ENCODE measurements around the gene RBM20.
"Not testable (repeated sequence)": the region's sequence is repeated elsewhere in the genome, so short reads cannot be mapped to it uniquely, and the experiment has no call there.

Gene RBM20

DNA sequence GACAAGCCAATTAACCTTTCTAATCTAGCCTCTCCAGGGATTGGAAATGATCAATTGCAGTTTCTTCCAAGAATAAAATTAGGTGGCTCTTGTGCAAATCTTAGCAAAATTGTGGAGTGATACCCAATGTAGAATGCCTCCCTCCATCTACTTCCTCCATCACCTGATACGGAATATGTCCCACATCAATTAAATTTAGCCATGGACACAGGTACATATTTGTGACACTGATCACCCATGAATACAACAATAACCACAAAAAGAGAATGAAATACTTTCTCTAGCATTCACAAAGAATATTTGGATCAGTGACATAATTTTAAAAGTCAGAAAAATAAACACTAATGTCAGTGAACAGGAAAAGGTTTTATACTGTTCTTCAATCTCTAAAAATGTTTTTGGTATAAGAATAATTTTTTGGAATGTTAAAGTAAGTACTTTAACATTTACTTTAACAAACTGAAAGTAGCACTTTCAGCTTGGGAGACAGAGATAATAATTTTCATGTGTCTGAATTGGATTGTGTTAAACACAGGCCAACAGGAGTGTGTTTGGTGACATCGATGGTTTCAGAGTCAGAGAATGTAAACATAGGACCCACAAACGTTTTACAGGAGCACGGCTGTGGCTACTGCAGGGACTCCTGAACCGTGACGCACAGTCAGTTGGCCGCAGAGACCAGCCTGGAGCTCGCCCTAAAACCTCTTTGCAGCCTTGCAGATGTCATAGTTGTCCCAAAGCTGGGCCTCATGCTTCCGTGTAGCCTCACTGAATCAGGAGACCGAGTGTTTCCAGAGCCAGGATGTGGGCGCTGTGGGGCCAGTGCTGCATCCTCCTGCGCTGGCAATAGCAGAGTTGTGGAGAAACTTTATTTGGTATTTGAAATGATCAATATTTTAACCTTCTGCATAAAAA is 7.2 kb downstream of the RBM20 start:
- Mint-ChIP-seq H3K36me3 (peaks cover 1% of the 10 kb centered on the region), H3K9me3 (no peaks in the 10 kb centered on the region), H3K27ac (no peak overlapping the region), H3K4me1 (peaks cover 16% of the 10 kb centered on the region), H3K27me3 (peaks cover 10% of the 10 kb centered on the region), H3K4me3 (no peak overlapping the region)

DNA sequence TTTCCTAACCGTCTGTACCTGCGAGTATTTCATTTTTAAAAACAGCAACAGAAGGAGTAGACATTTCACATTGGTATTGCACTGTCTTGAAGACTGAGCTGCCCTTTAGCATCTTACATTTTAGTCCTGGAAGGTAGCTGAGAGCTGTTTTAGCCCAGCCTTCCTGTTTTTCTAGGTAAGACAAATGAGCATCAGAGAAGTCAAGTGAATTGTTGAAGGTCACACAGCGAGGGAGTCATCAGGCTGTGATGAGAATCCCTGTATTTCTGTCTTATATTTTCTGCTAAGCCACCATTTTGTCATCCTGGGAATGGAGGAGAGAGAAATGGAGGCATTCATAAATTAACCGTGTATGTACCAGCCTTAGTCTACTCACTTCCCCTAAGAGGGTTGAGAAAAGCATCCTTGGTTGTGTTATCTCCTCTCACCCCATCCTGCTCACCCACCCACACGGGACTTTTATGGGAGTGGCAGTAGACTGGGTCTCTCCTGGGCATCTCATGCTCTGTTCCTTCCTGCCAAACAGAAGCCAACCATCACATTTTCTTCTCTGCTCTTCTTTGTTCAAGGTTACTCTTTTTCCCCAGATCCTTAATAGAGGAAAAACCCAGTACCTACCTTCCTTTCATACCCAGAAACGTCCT is 8.5 kb downstream of the RBM20 start:
- H3K9me3 Mint-ChIP-seq: no peaks in the 10 kb centered on the region
- no peak overlapping the region for H3K27ac Mint-ChIP-seq
- peaks cover 6% of the 10 kb centered on the region for H3K27me3 Mint-ChIP-seq
- peaks cover 16% of the 10 kb centered on the region for H3K4me1 Mint-ChIP-seq
- no peak overlapping the region for H3K4me3 Mint-ChIP-seq
- peaks cover 2% of the 10 kb centered on the region for H3K36me3 Mint-ChIP-seq

DNA sequence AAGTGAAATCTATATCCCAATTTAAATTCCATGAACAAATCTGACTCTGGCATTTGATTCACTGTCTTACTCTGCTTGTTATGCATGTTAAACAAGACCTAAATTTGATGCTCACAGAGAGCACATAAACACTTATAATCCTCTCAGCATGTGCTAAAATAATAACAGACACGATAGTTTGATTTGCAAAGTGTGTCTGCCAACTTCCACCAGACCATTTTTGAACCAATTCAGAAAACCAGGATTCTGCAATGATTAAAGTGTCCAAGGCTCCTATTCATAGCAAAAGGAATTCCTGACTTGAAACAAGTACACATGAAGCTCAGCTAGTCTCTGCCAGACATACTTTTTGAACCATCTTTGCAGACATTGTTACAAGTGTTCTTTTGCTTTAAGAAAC is 11.2 kb downstream of the RBM20 start:
- no peak overlapping the region for H3K4me3 Mint-ChIP-seq
- H3K36me3 Mint-ChIP-seq: peaks cover 2% of the 10 kb centered on the region
- no peaks in the 10 kb centered on the region for H3K9me3 Mint-ChIP-seq
- H3K4me1 Mint-ChIP-seq: peaks cover 16% of the 10 kb centered on the region
- peaks cover 5% of the 10 kb centered on the region for H3K27me3 Mint-ChIP-seq
- H3K27ac Mint-ChIP-seq: no peak overlapping the region

DNA sequence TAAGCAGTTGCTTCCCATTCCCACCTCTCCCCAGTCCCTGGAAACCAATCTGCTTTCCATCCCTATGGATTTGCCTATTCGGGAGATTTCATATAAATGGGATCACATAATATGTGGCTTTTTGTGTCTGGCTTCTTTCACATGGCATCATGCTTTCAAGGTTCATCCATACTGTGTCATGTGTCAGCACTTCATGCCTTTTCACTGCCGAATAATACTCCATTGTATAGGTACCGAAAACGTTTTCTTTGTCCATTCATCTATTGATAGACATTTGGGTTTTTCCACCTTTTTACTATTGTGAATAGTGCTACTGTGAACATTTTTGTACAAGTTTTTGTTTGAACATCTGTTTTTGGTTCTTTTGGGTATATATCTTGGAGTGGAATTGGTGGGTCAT is 12.5 kb downstream of the RBM20 start:
- Mint-ChIP-seq H3K27me3 (peaks cover 5% of the 10 kb centered on the region), H3K27ac (no peak overlapping the region), H3K4me3 (no peak overlapping the region), H3K4me1 (peaks cover 14% of the 10 kb centered on the region), H3K9me3 (no peaks in the 10 kb centered on the region), H3K36me3 (peaks cover 2% of the 10 kb centered on the region)

DNA sequence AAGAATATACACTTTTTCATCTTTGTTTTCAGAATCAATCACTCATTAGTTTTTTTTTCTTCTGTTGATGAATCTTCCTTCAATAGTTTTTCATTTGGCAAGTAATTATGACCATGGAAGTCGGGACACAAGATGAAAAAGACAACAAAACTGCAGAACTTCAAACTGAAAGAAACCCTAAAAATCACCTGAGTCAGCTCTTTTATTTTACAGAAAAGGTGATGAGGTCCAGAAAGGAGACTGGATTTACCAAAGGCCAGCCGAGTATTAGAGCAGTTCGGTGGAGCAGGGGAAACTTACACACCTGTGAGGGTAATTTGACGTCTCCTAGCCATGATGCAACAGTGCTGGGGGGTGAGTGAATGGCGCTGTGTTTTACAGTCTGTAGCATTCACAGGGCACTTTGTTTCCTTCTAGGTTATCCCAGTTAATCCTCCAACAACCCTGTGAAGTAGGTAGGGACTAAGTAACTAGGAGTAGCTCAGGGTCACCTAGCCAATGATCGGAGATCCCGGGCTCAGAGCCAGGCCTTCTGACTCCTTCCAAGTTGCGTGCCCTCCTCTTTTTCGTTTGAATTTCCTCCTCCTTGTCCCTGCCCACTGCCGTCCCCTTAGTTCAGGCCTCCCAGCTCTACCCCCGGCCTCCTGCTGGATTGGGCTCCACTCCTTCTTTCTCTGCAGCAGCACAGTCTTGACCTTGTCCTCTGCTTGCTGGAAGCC is 14.0 kb downstream of the RBM20 start:
- Mint-ChIP-seq H3K27me3 (peaks cover 2% of the 10 kb centered on the region), H3K27ac (no peak overlapping the region), H3K36me3 (peaks cover 2% of the 10 kb centered on the region), H3K4me1 (peaks cover 9% of the 10 kb centered on the region), H3K9me3 (no peaks in the 10 kb centered on the region), H3K4me3 (no peak overlapping the region)

DNA sequence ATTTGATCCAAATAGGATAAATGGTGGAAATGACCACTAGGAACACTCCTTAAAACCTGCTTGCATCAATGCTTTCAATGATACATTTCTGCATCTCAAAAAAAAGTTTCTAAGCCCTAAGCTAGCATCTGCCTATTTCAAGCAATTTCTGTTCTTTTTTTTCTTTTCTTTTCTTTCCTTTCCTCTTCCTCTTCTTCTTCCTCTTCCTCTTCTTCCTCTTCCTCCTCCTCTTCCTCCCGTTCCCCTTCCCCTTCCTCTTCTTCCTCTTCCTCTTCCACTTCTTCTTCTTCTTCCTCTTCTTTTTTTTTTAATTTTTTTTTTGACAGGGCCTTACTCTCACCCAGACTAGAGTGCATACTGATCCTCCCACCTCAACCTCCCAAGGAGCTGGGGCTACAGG is 15.4 kb downstream of the RBM20 start:
- Mint-ChIP-seq H3K27me3 (peaks cover 2% of the 10 kb centered on the region), H3K4me3 (no peak overlapping the region), H3K4me1 (peaks cover 9% of the 10 kb centered on the region), H3K36me3 (peaks cover 2% of the 10 kb centered on the region), H3K9me3 (no peaks in the 10 kb centered on the region), H3K27ac (no peak overlapping the region)

DNA sequence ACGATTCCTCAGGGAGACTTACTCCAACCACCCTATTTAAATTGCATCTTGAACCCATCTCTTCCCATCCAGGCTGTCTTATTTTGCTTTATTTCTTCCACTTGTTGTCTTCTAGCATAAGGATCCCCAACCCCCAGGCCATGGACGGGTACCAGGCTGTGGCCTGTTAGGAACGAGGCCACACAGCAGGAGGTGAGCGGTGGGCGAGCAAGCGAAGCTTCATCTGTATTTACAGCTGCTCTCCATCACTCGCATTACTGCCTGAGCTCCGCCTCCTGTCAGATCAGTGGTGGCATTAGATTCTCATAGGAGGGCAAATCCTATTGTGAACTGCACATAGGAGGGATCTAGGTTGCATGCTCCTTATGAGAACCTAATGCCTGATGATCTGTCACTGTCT is 16.2 kb downstream of the RBM20 start:
- not testable (repeated sequence) for H3K27ac Mint-ChIP-seq, H3K4me3 Mint-ChIP-seq, H3K9me3 Mint-ChIP-seq, H3K36me3 Mint-ChIP-seq, H3K27me3 Mint-ChIP-seq, H3K4me1 Mint-ChIP-seq

DNA sequence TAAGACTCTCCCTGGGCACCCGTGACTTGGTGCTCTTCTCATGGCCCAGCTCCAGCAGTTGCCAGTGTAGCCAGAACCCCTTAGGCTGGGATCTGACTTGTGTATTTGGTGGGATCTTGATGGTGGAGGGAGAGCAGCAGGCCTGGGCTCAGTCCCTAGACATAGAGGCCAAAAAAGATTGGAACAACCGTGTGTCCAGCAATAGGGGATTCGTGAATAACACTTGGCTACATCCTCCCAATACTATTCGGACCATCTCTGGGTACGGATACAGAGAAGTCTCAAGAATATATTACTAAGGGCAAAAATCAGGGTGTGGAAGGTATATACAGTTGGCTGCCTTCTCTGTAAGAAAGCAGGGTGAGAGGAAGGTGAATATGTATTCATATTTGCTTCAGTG is 17.2 kb downstream of the RBM20 start:
- Mint-ChIP-seq H3K4me1 (peaks cover 9% of the 10 kb centered on the region), H3K36me3 (peaks cover under 1% of the 10 kb centered on the region), H3K27me3 (peaks cover 2% of the 10 kb centered on the region), H3K9me3 (no peaks in the 10 kb centered on the region), H3K27ac (no peak overlapping the region), H3K4me3 (no peak overlapping the region)

DNA sequence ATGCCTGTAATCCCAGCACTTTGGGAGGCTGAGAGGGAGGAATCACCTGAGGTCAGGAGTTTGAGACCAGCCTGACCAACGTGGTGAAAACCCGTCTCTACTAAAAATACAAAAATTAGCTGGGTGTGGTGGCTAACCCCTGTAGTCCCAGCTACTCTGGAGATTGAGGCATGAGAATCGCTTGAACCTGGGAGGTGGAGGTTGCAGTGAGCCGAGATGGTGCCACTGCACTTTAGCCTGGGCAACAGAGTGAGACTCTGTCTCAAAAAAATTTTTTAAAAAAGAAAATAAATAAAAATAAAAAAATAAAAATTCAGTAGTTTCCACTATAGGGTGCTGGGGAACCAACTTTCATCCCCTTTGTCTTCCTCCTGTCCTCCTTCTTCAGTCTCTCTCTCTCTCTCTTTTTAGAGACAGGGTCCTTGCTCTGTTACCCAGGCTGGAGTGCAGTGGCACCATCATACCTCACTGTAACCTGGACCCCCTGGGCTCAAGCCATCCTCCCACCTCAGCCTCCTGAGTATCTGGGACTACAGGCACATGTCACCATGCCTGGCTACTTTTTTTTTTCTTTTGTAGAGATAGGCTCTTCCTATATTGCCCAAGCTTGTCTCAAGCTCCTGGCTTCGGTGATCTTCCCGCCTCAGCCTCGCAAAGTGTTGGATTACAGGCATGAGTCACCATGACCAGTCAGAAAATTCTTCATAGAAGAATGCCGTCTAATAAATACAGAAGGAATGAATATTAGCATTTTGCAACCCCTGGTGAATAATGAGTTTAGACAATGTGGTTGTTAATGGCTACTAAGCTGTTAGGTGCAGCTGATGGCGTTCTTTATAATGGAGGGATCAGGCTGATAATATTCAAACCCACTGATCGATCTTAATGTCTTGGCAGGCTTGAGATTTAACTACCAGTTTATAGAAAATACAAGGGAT is 20.6 kb downstream of the RBM20 start:
- Mint-ChIP-seq H3K4me1 (peaks cover 9% of the 10 kb centered on the region), H3K4me3 (no peak overlapping the region), H3K36me3 (no peaks in the 10 kb centered on the region), H3K27me3 (no peaks in the 10 kb centered on the region), H3K27ac (no peak overlapping the region), H3K9me3 (no peaks in the 10 kb centered on the region)

DNA sequence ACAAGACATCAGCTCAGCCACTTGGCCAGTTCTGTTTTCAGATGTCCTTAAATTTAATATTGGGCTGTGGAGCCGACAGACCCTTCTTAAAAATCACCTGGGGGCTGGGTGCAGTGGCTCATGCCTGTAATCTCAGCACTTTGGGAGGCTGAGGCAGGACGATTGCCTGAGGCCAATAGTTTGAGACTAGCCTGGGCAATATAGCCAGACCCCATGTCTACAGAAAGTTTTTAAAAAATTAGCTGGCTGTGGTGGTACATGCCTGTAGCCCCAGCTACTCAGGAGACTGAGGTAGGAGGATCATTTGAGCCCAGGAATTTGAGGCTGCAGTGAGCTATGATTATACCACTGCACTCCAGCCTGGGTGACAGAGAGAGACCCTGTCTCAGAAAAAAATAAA is 22.1 kb downstream of the RBM20 start:
- H3K4me3 Mint-ChIP-seq, H3K27ac Mint-ChIP-seq, H3K36me3 Mint-ChIP-seq, H3K27me3 Mint-ChIP-seq, H3K4me1 Mint-ChIP-seq, H3K9me3 Mint-ChIP-seq: not testable (repeated sequence)

DNA sequence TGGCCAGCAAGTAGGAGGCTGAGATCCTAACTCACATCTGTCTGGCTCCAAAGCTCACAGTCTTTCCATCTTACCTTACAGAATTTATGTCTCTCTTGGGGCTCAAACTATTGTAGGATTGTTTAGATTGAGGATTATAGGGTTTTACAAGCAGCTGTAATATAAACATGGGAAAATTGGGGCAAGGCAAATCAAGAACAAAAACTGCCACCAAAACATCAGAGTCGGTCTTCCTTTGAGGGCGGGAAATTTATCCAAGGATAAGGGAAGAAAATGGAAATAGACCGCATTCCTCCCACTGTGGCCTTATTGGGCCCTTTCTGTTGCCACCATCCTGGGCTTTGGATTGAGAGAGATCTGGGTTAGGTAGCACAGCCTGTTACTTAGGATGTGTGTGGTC is 22.5 kb downstream of the RBM20 start:
- no peaks in the 10 kb centered on the region for H3K36me3 Mint-ChIP-seq
- H3K9me3 Mint-ChIP-seq: no peaks in the 10 kb centered on the region
- H3K4me3 Mint-ChIP-seq: no peak overlapping the region
- H3K27ac Mint-ChIP-seq: no peak overlapping the region
- H3K27me3 Mint-ChIP-seq: no peaks in the 10 kb centered on the region
- peaks cover 4% of the 10 kb centered on the region for H3K4me1 Mint-ChIP-seq

DNA sequence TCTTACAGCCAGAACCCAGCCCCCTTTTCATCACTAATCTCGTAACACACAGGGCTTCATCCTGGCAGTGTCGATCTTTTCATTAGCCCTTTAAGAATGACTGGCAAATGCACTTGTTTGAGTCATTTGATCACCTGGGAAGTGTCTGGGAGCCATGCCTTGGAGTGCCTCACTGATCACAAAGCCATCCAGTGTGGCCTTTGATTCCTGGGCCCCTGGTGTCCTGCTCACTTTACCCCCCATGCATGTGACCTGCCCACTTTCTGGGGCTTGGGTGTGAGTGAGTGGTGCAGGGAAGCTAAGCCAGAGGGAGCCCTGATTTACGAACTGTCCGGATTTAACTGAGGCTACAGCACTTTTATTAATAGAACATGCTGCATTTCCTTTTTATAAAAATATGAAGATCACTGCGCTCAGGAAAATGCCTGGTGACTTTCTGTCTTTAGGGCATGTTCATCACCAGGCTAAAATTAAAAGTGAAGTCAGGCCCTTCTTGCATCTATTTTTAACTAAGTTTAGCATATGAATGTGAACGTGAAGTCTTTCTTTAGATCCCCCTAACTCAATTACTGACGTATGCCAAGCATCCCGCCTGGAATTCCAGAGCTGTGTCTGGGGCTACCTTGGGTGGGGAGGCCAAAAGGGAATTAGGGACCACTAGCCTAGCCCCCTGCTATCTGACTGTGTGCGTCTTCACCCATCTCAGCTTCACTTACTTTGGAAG is 23.6 kb downstream of the RBM20 start:
- Mint-ChIP-seq H3K27ac (no peak overlapping the region), H3K9me3 (no peaks in the 10 kb centered on the region), H3K4me1 (peaks cover 6% of the 10 kb centered on the region), H3K4me3 (no peak overlapping the region), H3K27me3 (peaks cover 1% of the 10 kb centered on the region), H3K36me3 (no peaks in the 10 kb centered on the region)

DNA sequence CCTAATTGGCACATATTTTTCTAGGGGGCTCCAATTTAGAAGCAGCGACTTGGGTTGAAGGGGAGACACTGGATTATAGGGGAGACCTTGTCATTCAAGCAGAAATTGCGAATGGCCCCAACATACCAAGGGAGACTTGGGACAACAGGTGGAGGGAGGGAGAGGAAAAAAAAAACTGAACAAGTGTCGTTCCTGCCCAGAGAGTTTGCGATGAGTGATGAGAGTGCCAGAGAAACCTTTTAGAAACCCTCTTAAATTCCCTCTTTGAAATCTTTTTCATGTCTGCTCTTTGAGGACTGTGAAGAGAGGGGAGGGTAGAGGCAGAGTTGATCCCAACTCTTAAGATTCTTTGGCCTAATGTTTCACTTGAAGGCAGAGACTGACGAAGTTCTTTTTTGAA is 24.3 kb downstream of the RBM20 start:
- no peaks in the 10 kb centered on the region for H3K36me3 Mint-ChIP-seq
- H3K27me3 Mint-ChIP-seq: peaks cover 3% of the 10 kb centered on the region
- H3K9me3 Mint-ChIP-seq: no peaks in the 10 kb centered on the region
- H3K4me1 Mint-ChIP-seq: peaks cover 9% of the 10 kb centered on the region
- H3K4me3 Mint-ChIP-seq: no peak overlapping the region
- no peak overlapping the region for H3K27ac Mint-ChIP-seq

DNA sequence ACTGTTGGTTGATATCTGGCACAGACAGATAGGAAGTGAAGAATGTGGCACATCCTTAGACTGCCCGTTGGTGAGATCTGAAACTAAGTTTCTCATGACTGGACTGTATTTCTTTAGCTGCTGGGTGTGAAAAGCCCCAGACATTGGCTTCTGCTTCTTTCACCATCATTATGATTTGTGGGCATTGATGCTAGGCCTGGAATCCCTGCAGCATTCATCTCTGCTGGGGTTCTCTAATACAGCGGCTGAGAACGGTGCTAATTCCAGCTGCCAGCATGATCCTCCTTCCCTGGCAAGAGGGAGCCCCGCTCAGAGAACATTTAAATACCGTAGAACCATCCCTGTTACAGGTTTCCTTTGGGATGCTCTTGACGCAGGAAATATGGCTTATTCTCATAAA is 26.2 kb downstream of the RBM20 start:
- H3K27ac Mint-ChIP-seq: no peak overlapping the region
- H3K4me1 Mint-ChIP-seq: peaks cover 9% of the 10 kb centered on the region
- H3K4me3 Mint-ChIP-seq: no peak overlapping the region
- no peaks in the 10 kb centered on the region for H3K9me3 Mint-ChIP-seq
- no peaks in the 10 kb centered on the region for H3K36me3 Mint-ChIP-seq
- peaks cover 3% of the 10 kb centered on the region for H3K27me3 Mint-ChIP-seq

Data from activated naive CD4-positive, alpha-beta T cell treated with anti-CD3 and anti-CD28 coated beads, Interleukin-2, amount 50 U/mL, for 24 hours (primary cell).